CD14-positive monocyte (primary cell): ENCODE data around the gene NEMP1. TPM values are rescaled to one million over a fixed set of nuclear protein-coding genes. Genes with fewer than 3 reads are reported as not detected.

Experiments
- DNase-seq, 3 donors: peaks; one replicate each; pipeline ENCODE4 v3.0.0-alpha.2; 2011 to 2022
- H2AFZ ChIP-seq: 2 replicates; pipeline ENCODE4 v1.6.0; 2012; ENCODE audit warnings: mild to moderate bottlenecking, low read depth, low read length, inconsistent platforms; ENCODE audit not compliant: insufficient read depth, poor library complexity, severe bottlenecking
- H3K27ac ChIP-seq, 2 donors: 1 replicate in 1 of 2; 2 replicates in 1 of 2; pipeline ENCODE4 v1.5.1; 2012 to 2013; ENCODE audit warnings: low read length in 2 of 2, control low read depth in 1 of 2, inconsistent platforms in 1 of 2, low read depth in 1 of 2, mild to moderate bottlenecking in 1 of 2
- H3K27me3 ChIP-seq, 2 donors: one replicate each; pipeline versions ENCODE4 v1.6.0 to v1.6.1; 2011 to 2013; ENCODE audit warnings: low read length in 2 of 2; ENCODE audit not compliant: control insufficient read depth in 2 of 2, insufficient read depth in 2 of 2
- H3K36me3 ChIP-seq, 2 donors: replicated peaks in 1 of 2; 1 replicate in 1 of 2; 2 replicates in 1 of 2; pipeline versions ENCODE4 v1.5.1 to v1.6.1; 2012 to 2013; ENCODE audit warnings: low read length in 2 of 2, control low read depth in 1 of 2, inconsistent platforms in 1 of 2, mild to moderate bottlenecking in 1 of 2; ENCODE audit not compliant: insufficient read depth in 2 of 2, control insufficient read depth in 1 of 2
- H3K4me1 ChIP-seq, 2 donors: 1 replicate in 1 of 2; 2 replicates in 1 of 2; pipeline versions ENCODE4 v1.5.1 to v1.6.1; 2012 to 2013; ENCODE audit warnings: low read length in 2 of 2, control low read depth in 1 of 2, inconsistent platforms in 1 of 2, mild to moderate bottlenecking in 1 of 2, moderate library complexity in 1 of 2; ENCODE audit not compliant: insufficient read depth in 2 of 2, control insufficient read depth in 1 of 2
- H3K4me2 ChIP-seq: replicated peaks from 2 replicates; pipeline ENCODE3; 2012; ENCODE audit warnings: low read length, moderate library complexity, mild to moderate bottlenecking; ENCODE audit not compliant: poor library complexity, severe bottlenecking; ENCODE audit errors: extremely low read depth
- H3K4me3 ChIP-seq, 3 experiments: fragments of 200-600 bp in 1 of 3; sonication (generic) in 1 of 3; replicated peaks in 1 of 3; 1 replicate in 2 of 3; 2 replicates in 1 of 3; pipeline ENCODE4 v1.5.1; 2011 to 2013; ENCODE audit warnings: low read length in 3 of 3, mild to moderate bottlenecking in 3 of 3, control low read depth in 2 of 3, low read depth in 2 of 3, inconsistent platforms in 1 of 3, moderate library complexity in 1 of 3
- H3K79me2 ChIP-seq: 2 replicates; pipeline ENCODE4 v1.6.0; 2012; ENCODE audit warnings: mild to moderate bottlenecking, control low read depth, inconsistent platforms, low read length, moderate library complexity; ENCODE audit not compliant: insufficient read depth
- H3K9ac ChIP-seq: 2 replicates; pipeline ENCODE4 v1.6.0; 2017; ENCODE audit warnings: low read length, mild to moderate bottlenecking; ENCODE audit not compliant: insufficient read depth, poor library complexity, severe bottlenecking
- H3K9me3 ChIP-seq, 2 donors: replicated peaks in 1 of 2; 1 replicate in 1 of 2; 2 replicates in 1 of 2; pipeline versions ENCODE4 v1.5.1 to v1.6.1; 2012 to 2013; ENCODE audit warnings: low read length in 2 of 2, control low read depth in 1 of 2; ENCODE audit not compliant: control insufficient read depth in 1 of 2, insufficient read depth in 1 of 2
- H4K20me1 ChIP-seq: 2 replicates; pipeline ENCODE4 v1.6.0; 2012; ENCODE audit warnings: mild to moderate bottlenecking, low read length, control low read depth, moderate library complexity; ENCODE audit not compliant: insufficient read depth
- H3K27ac Mint-ChIP-seq, 7 donors: one replicate each; pipeline ENCODE4 v1.8.0; 2020; ENCODE audit warnings: mild to moderate bottlenecking in 7 of 7, mixed read lengths in 7 of 7, moderate library complexity in 6 of 7, inconsistent platforms in 2 of 7
- H3K27me3 Mint-ChIP-seq, 3 donors: one replicate each; pipeline ENCODE4 v1.8.0; 2021 to 2022; ENCODE audit warnings: low read depth in 3 of 3, mild to moderate bottlenecking in 3 of 3, mixed read lengths in 3 of 3, moderate library complexity in 3 of 3, inconsistent platforms in 1 of 3
- H3K36me3 Mint-ChIP-seq, 2 donors: one replicate each; pipeline ENCODE4 v1.8.0; 2020; ENCODE audit warnings: mixed read lengths in 2 of 2, inconsistent platforms in 1 of 2, mild to moderate bottlenecking in 1 of 2
- H3K4me1 Mint-ChIP-seq: one replicate; pipeline ENCODE4 v1.8.0; 2020; ENCODE audit warnings: mild to moderate bottlenecking, mixed read lengths
- H3K4me3 Mint-ChIP-seq, 2 donors: one replicate each; pipeline ENCODE4 v1.8.0; 2020; ENCODE audit warnings: mild to moderate bottlenecking in 2 of 2, mixed read lengths in 2 of 2, moderate library complexity in 1 of 2
- H3K9me3 Mint-ChIP-seq, 7 donors: one replicate each; pipeline ENCODE4 v1.8.0; 2020 to 2022; ENCODE audit warnings: mixed read lengths in 7 of 7, mild to moderate bottlenecking in 6 of 7, moderate library complexity in 6 of 7, inconsistent platforms in 2 of 7
- CTCF ChIP-seq: fragments of 200-600 bp; IDR thresholded peaks from one replicate; pipeline ENCODE4 v1.8.0; 2022; ENCODE audit warnings: antibody characterized with exemption, mild to moderate bottlenecking
- WGBS: methylation state at CpG from one replicate; pipeline ENCODE4 v1.1.5; 2013; ENCODE audit warnings: missing lambda C conversion rate; ENCODE audit not compliant: insufficient coverage; 5-methylcytosine and 5-hydroxymethylcytosine counted together
- intact Hi-C, 2 donors: fragments of 100-400 bp; cut with micrococcal nuclease; formaldehyde crosslinking; loops; one replicate each; pipeline versions ENCODE4 v1.15.0 to v1.15.1; 2023
- polyA plus RNA-seq, 3 donors: library from polyadenylated mRNA; depleted of rRNA in 1 of 3; unstranded in 2 of 3; stranded (reverse) in 1 of 3; fragments of 300-500 nt in 2 of 3; fragments of >200 nt in 1 of 3; fragmentation: Illumina TruSeq in 2 of 3; gene quantifications; 1 replicate in 2 of 3; 2 replicates in 1 of 3; pipeline ENCODE4 v1.2.3, GENCODE V29; 2012 to 2021

NEMP1 gene
- polyA plus RNA-seq, 3 donors, result 1.9 to 4.6 (median 2.2) TPM

GRCh38 chr12:57096099-57096572 is 17.5 kb upstream of the NEMP1 start:
- Histone ChIP-seq H3K79me2 (peaks cover 7% of the 10 kb centered on the region), H3K4me1 (peaks cover 16 to 23% of the 10 kb centered on the region in 2 donors), H3K9ac (no peak overlapping the region), H3K9me3 (no peaks in the 10 kb centered on the region), H3K4me2 (no peak overlapping the region), H3K4me3 (no peak overlapping the region), H3K27me3 (no peaks in the 10 kb centered on the region), H3K27ac (peak overlapping the region in 1 of 2 donors; percentile 11), H2AFZ (no peak overlapping the region), H4K20me1 (peaks cover 99% of the 10 kb centered on the region), H3K36me3 (peaks cover 65 to 74% of the 10 kb centered on the region in 2 donors)
- WGBS, result 100% methylated on average over 4 of the region's 6 CpGs
- peak overlapping the region in 3 of 7 donors; percentile 63 to 78 (median 74) for H3K27ac Mint-ChIP-seq
- intact Hi-C loops, result no loop called here
- peaks cover 0 to 5% (median 0%) of the 10 kb centered on the region in 3 donors for H3K27me3 Mint-ChIP-seq
- H3K36me3 Mint-ChIP-seq, result peaks cover 75 to 76% of the 10 kb centered on the region in 2 donors
- DNase-seq, result no peak
- no peak for TF ChIP-seq CTCF
- H3K4me1 Mint-ChIP-seq, result peaks cover 34% of the 10 kb centered on the region
- no peaks in the 10 kb centered on the region for H3K9me3 Mint-ChIP-seq
- no peak overlapping the region for H3K4me3 Mint-ChIP-seq

- no peak for DNase-seq
- peaks cover 62 to 67% of the 10 kb centered on the region in 2 donors for H3K36me3 ChIP-seq
- no peak overlapping the region for H3K4me3 ChIP-seq
- Mint-ChIP-seq H3K27me3 (peaks cover 0 to 10% (median 0%) of the 10 kb centered on the region in 3 donors), H3K27ac (peak overlapping the region in 3 of 7 donors; percentile 54 to 78 (median 75)), H3K4me1 (peaks cover 41% of the 10 kb centered on the region), H3K4me3 (no peak overlapping the region), H3K9me3 (no peaks in the 10 kb centered on the region), H3K36me3 (peaks cover 73 to 75% of the 10 kb centered on the region in 2 donors)
- 80% methylated on average over 1 of the region's 3 CpGs for WGBS
- peaks cover 99% of the 10 kb centered on the region for H4K20me1 ChIP-seq
- H3K79me2 ChIP-seq, result peaks cover 7% of the 10 kb centered on the region
- no peak overlapping the region for H2AFZ ChIP-seq
- TF ChIP-seq CTCF, result no peak
- no peaks in the 10 kb centered on the region for H3K27me3 ChIP-seq
- no peaks in the 10 kb centered on the region for H3K9me3 ChIP-seq
- H3K4me2 ChIP-seq, result no peak overlapping the region
- intact Hi-C loops, result no loop called here
- no peak overlapping the region for H3K27ac ChIP-seq
- H3K4me1 ChIP-seq, result peaks cover 21 to 30% of the 10 kb centered on the region in 2 donors
- H3K9ac ChIP-seq, result no peak overlapping the region
Observed at GRCh38 chr12:57095440-57095839, 16.8 kb upstream of the NEMP1 start.
